ENCODE results near the gene XIST. TPM values are rescaled to one million over a fixed set of nuclear protein-coding genes. Genes with fewer than 3 reads are reported as not detected.

Gene XIST
- total and polyA plus RNA-seq, 9 of the 15 experiments (the other 6 are each of a cell fraction or from before 2014, with no cell fraction given): 22.4 to 160 (median 55.5) TPM

DNA sequence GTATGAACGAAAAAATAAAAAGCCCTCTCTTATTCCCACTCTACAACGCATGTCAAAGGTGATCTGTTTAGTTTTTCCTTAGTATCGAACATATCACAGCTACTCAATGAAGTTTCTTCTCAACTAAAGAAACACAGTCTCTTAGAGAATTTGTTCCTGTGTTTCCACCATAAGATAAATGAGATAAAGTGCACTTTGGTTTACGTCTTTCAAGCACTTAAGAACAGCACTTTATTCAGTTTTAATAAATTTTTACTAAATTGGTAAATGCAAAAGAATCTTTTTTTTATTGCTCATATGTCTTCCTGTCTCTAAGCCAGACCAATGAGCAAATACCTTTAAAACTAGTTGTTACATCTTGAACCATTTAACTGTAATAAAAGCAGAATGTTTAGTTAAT lies 29.7 kb downstream of the XIST start:
- Histone ChIP-seq H3K4me3 (no peak overlapping the region), H2AFZ (ENCODE audit: low read depth, low read length) (no peak overlapping the region), H3K4me1 (replicated peaks in 1 of 2; ENCODE audit: control insufficient read depth in 2 of 2, insufficient read depth in 2 of 2, low read length in 2 of 2) (no peaks in the 10 kb centered on the region), H3K9me3 (replicated peaks; ENCODE audit: control insufficient read depth, insufficient read depth, low read depth, low read length) (no peaks in the 10 kb centered on the region), H3K27ac (ENCODE audit: extremely low read depth, low read depth, low read length) (no peak overlapping the region), H3K4me2 (ENCODE audit: insufficient read depth, low read length) (no peak overlapping the region), H4K20me1 (replicated peaks; ENCODE audit: control insufficient read depth, insufficient read depth, low read length) (no peaks in the 10 kb centered on the region), H3K36me3 (ENCODE audit: control insufficient read depth, insufficient read depth, low read length) (peaks cover 57% of the 10 kb centered on the region; the same call in 2 of the 3 replicates), H3K9me1 (ENCODE audit: control insufficient read depth, insufficient read depth, low read length) (no peaks in the 10 kb centered on the region), H3K9ac (ENCODE audit: insufficient read depth in 1 of 2, low read depth in 2 of 2, low read length in 2 of 2) (no peak overlapping the region), H3K79me2 (ENCODE audit: control insufficient read depth, insufficient read depth, low read length) (no peaks in the 10 kb centered on the region), H3K27me3 (ENCODE audit: control insufficient read depth in 2 of 2, insufficient read depth in 2 of 2, low read length in 2 of 2) (no peaks in the 10 kb centered on the region)
- intact Hi-C loops (cut with micrococcal nuclease): no loop called here
- 43% methylated on average over 4 of the region's 4 CpGs for WGBS (ENCODE audit: insufficient coverage, low coverage, missing lambda C conversion rate)
- BruUV-seq (replicated peaks): no TSS peak
- in situ Hi-C loops (cut with MboI): no loop called here
- FAIRE-seq: no peak
- CTCF ChIA-PET (ENCODE audit: low intra/inter-chr PET ratio): no interaction called here
- TF ChIP-seq, protein P1, sequence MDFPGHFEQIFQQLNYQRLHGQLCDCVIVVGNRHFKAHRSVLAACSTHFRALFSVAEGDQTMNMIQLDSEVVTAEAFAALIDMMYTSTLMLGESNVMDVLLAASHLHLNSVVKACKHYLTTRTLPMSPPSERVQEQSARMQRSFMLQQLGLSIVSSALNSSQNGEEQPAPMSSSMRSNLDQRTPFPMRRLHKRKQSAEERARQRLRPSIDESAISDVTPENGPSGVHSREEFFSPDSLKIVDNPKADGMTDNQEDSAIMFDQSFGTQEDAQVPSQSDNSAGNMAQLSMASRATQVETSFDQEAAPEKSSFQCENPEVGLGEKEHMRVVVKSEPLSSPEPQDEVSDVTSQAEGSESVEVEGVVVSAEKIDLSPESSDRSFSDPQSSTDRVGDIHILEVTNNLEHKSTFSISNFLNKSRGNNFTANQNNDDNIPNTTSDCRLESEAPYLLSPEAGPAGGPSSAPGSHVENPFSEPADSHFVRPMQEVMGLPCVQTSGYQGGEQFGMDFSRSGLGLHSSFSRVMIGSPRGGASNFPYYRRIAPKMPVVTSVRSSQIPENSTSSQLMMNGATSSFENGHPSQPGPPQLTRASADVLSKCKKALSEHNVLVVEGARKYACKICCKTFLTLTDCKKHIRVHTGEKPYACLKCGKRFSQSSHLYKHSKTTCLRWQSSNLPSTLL (IDR thresholded peaks at IDR 0.05): no peak
- TF ChIP-seq ARID1B (IDR thresholded peaks at IDR 0.05): no peak
- no peak for TF ChIP-seq ZNF165 (CRISPR knock-in tag; IDR thresholded peaks at IDR 0.05; ENCODE audit: borderline replicate concordance)
- TF ChIP-seq LCOR (CRISPR knock-in tag; IDR thresholded peaks at IDR 0.05): no peak
- TF ChIP-seq, protein P2, sequence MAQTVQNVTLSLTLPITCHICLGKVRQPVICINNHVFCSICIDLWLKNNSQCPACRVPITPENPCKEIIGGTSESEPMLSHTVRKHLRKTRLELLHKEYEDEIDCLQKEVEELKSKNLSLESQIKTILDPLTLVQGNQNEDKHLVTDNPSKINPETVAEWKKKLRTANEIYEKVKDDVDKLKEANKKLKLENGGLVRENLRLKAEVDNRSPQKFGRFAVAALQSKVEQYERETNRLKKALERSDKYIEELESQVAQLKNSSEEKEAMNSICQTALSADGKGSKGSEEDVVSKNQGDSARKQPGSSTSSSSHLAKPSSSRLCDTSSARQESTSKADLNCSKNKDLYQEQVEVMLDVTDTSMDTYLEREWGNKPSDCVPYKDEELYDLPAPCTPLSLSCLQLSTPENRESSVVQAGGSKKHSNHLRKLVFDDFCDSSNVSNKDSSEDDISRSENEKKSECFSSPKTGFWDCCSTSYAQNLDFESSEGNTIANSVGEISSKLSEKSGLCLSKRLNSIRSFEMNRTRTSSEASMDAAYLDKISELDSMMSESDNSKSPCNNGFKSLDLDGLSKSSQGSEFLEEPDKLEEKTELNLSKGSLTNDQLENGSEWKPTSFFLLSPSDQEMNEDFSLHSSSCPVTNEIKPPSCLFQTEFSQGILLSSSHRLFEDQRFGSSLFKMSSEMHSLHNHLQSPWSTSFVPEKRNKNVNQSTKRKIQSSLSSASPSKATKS (CRISPR knock-in tag; IDR thresholded peaks at IDR 0.05): no peak
- no peak for TF ChIP-seq BRD9 (IDR thresholded peaks at IDR 0.05; ENCODE audit: low read depth, partially characterized antibody)
- TF ChIP-seq, protein P3, sequence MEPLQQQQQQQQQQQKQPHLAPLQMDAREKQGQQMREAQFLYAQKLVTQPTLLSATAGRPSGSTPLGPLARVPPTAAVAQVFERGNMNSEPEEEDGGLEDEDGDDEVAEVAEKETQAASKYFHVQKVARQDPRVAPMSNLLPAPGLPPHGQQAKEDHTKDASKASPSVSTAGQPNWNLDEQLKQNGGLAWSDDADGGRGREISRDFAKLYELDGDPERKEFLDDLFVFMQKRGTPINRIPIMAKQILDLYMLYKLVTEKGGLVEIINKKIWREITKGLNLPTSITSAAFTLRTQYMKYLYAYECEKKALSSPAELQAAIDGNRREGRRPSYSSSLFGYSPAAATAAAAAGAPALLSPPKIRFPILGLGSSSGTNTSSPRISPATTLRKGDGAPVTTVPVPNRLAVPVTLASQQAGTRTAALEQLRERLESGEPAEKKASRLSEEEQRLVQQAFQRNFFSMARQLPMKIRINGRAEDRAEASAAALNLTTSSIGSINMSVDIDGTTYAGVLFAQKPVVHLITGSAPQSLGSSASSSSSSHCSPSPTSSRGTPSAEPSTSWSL (CRISPR knock-in tag; IDR thresholded peaks at IDR 0.05; ENCODE audit: borderline replicate concordance): no peak
- TF ChIP-seq ZNF197 (CRISPR knock-in tag; IDR thresholded peaks at IDR 0.05; ENCODE audit: low read depth): no peak
- TF ChIP-seq ZNF561 (CRISPR knock-in tag; conservative IDR thresholded peaks at IDR 0.05): no peak
- no peak for TF ChIP-seq HNRNPUL1 (IDR thresholded peaks at IDR 0.05; ENCODE audit: low read length)
- no peak for TF ChIP-seq ZNF707 (CRISPR knock-in tag; conservative IDR thresholded peaks at IDR 0.05)
- TF ChIP-seq KDM4B (IDR thresholded peaks at IDR 0.05; ENCODE audit: borderline replicate concordance in 2 of 2, low read depth in 1 of 2): no peak
- TF ChIP-seq KDM1A (IDR thresholded peaks at IDR 0.05): no peak
- no peak for TF ChIP-seq BHLHE40 (IDR thresholded peaks at IDR 0.05; ENCODE audit: low read length)
- no peak for TF ChIP-seq RAD51 (IDR thresholded peaks at IDR 0.05; ENCODE audit: borderline replicate concordance, low read depth)
- no peak for TF ChIP-seq HMGN3 (IDR thresholded peaks at IDR 0.05; ENCODE audit: borderline replicate concordance, extremely low read depth, insufficient read length, low read depth, low read length)
- TF ChIP-seq MED1 (CRISPR knock-in tag; IDR thresholded peaks at IDR 0.05; ENCODE audit: borderline replicate concordance): no peak
- ATAC-seq: no peak
- no peak for DNase-seq (ENCODE audit: extremely low read depth in 1 of 4, low spot score in 3 of 4)
- POLR2A ChIA-PET: no interaction called here

All from K562 (cell line).